Non-pigmented ciliary epithelial cell (primary cell): Measurements from ENCODE around the gene ASPG.

Experiments
- DNase-seq: peaks from one replicate; pipeline ENCODE4 v3.0.0-alpha.2; 2010; ENCODE audit warnings: low read depth

The ASPG gene

GRCh38 chr14:104085032-104085888 lies at the start of gene ASPG:
Gene ASPG (plus strand): TSS chr14:104085700. CDS start chr14:104085771, 71 bp downstream.
- DNase-seq = no peak

GRCh38 chr14:104036212-104036611 lies 49.3 kb upstream of the ASPG start:
- DNase-seq = no peak

GRCh38 chr14:104037074-104037473 lies 48.4 kb upstream of the ASPG start:
- no peak for DNase-seq

GRCh38 chr14:104037903-104038302 lies 47.6 kb upstream of the ASPG start:
- DNase-seq = no peak

- no peak for DNase-seq
Measured at GRCh38 chr14:104039214-104039613, 46.3 kb upstream of the ASPG start.

- no peak for DNase-seq
Measured at GRCh38 chr14:104040539-104040938, 45.0 kb upstream of the ASPG start.

- DNase-seq = no peak
Measured at GRCh38 chr14:104041430-104042104, 43.9 kb upstream of the ASPG start.

GRCh38 chr14:104044016-104044415 lies 41.5 kb upstream of the ASPG start:
- DNase-seq = no peak

GRCh38 chr14:104047761-104048160 lies 37.7 kb upstream of the ASPG start:
- no peak for DNase-seq

GRCh38 chr14:104048758-104049507 lies 36.6 kb upstream of the ASPG start:
- peak; percentile 37 for DNase-seq

- DNase-seq = no peak
Measured at GRCh38 chr14:104049576-104050240, 35.8 kb upstream of the ASPG start.

GRCh38 chr14:104051092-104051813 lies 34.2 kb upstream of the ASPG start:
- no peak for DNase-seq

GRCh38 chr14:104054222-104054905 lies 31.1 kb upstream of the ASPG start:
- no peak for DNase-seq

GRCh38 chr14:104062281-104062680 lies 23.2 kb upstream of the ASPG start:
- DNase-seq = no peak

GRCh38 chr14:104064003-104064402 lies 21.5 kb upstream of the ASPG start:
- DNase-seq = no peak

GRCh38 chr14:104066279-104066678 lies 19.2 kb upstream of the ASPG start:
- no peak for DNase-seq

- DNase-seq = no peak
Measured at GRCh38 chr14:104066719-104067295, 18.7 kb upstream of the ASPG start.

GRCh38 chr14:104069541-104069940 lies 16.0 kb upstream of the ASPG start:
- DNase-seq = no peak

GRCh38 chr14:104072586-104072985 lies 12.9 kb upstream of the ASPG start:
- DNase-seq = no peak

- no peak for DNase-seq
Measured at GRCh38 chr14:104073764-104074163, 11.7 kb upstream of the ASPG start.
